Duodenal mucosa (tissue), 2 donors: Measurements from ENCODE around the gene AGGF1.

ENCODE experiments used
- H3K27ac ChIP-seq: one replicate; pipeline ENCODE4 v1.7.0; 2013; ENCODE audit warnings: low read depth, low read length
- H3K27me3 ChIP-seq, 2 donors: one replicate each; pipeline ENCODE4 v1.7.0; 2013; ENCODE audit warnings: low read length in 2 of 2, control low read depth in 1 of 2; ENCODE audit not compliant: insufficient read depth in 2 of 2, control insufficient read depth in 1 of 2
- H3K36me3 ChIP-seq, 2 donors: one replicate each; pipeline ENCODE4 v1.7.0; 2013; ENCODE audit warnings: low read length in 2 of 2, control low read depth in 1 of 2; ENCODE audit not compliant: insufficient read depth in 2 of 2, control insufficient read depth in 1 of 2
- H3K4me1 ChIP-seq, 2 donors: one replicate each; pipeline ENCODE4 v1.7.0; 2013; ENCODE audit warnings: low read length in 2 of 2, control low read depth in 1 of 2; ENCODE audit not compliant: insufficient read depth in 2 of 2, control insufficient read depth in 1 of 2
- H3K4me3 ChIP-seq, 2 donors: one replicate each; pipeline ENCODE4 v1.7.0; 2013; ENCODE audit warnings: low read length in 2 of 2, low read depth in 1 of 2
- H3K9ac ChIP-seq, 2 donors: one replicate each; pipeline ENCODE4 v1.7.0; 2013; ENCODE audit warnings: low read length in 2 of 2, low read depth in 1 of 2
- H3K9me3 ChIP-seq, 2 donors: one replicate each; pipeline ENCODE4 v1.7.0; 2013; ENCODE audit warnings: low read length in 2 of 2, control low read depth in 1 of 2; ENCODE audit not compliant: control insufficient read depth in 1 of 2

The AGGF1 gene

GRCh38 chr5:76999451-76999850 lies 30.8 kb upstream of the AGGF1 start:
- Histone ChIP-seq H3K27me3 (no peaks in the 10 kb centered on the region), H3K9ac (no peak overlapping the region), H3K9me3 (no peaks in the 10 kb centered on the region), H3K27ac (no peak overlapping the region), H3K4me1 (no peaks in the 10 kb centered on the region), H3K36me3 (no peaks in the 10 kb centered on the region), H3K4me3 (no peak overlapping the region)

- Histone ChIP-seq H3K4me1 (no peaks in the 10 kb centered on the region), H3K9ac (no peak overlapping the region), H3K36me3 (no peaks in the 10 kb centered on the region), H3K9me3 (no peaks in the 10 kb centered on the region), H3K27me3 (no peaks in the 10 kb centered on the region), H3K4me3 (no peak overlapping the region), H3K27ac (no peak overlapping the region)
These were observed 27.0 kb upstream of the AGGF1 start for GRCh38 chr5:77003246-77003645.

DNA sequence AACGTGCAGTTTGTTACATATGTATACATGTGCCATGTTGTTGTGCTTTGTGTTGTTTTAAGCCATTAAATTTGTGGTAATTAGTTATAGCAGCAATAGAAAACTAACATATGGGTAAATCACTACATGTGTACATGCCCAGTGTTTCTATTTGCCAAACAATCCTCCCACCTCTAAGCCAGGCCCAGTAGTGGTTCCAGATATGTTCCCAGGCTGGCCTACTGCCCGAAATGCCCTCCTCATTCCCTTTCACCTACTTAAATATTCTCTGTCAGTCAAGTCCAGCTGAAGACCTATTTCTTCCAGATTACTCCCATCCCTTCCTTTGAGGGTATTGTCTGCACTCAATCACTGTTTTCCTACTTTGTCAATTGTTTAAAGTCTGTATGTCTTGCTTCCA lies 24.1 kb upstream of the AGGF1 start:
- no peak overlapping the region for H3K9ac ChIP-seq
- H3K4me1 ChIP-seq = no peaks in the 10 kb centered on the region
- H3K9me3 ChIP-seq = no peaks in the 10 kb centered on the region
- no peak overlapping the region for H3K4me3 ChIP-seq
- H3K27ac ChIP-seq = no peak overlapping the region
- no peaks in the 10 kb centered on the region for H3K27me3 ChIP-seq
- no peaks in the 10 kb centered on the region for H3K36me3 ChIP-seq

GRCh38 chr5:77008413-77008812 lies 21.8 kb upstream of the AGGF1 start:
- no peak overlapping the region for H3K9ac ChIP-seq
- no peak overlapping the region for H3K27ac ChIP-seq
- H3K27me3 ChIP-seq = no peaks in the 10 kb centered on the region
- H3K9me3 ChIP-seq = no peaks in the 10 kb centered on the region
- H3K36me3 ChIP-seq = no peaks in the 10 kb centered on the region
- H3K4me1 ChIP-seq = no peaks in the 10 kb centered on the region
- no peak overlapping the region for H3K4me3 ChIP-seq

GRCh38 chr5:77010243-77010642 lies 20.0 kb upstream of the AGGF1 start:
- H3K9me3 ChIP-seq = no peaks in the 10 kb centered on the region
- no peak overlapping the region for H3K4me3 ChIP-seq
- no peaks in the 10 kb centered on the region for H3K36me3 ChIP-seq
- no peak overlapping the region for H3K27ac ChIP-seq
- no peaks in the 10 kb centered on the region for H3K27me3 ChIP-seq
- H3K9ac ChIP-seq = no peak overlapping the region
- H3K4me1 ChIP-seq = no peaks in the 10 kb centered on the region

- H3K4me1 ChIP-seq = no peaks in the 10 kb centered on the region
- no peaks in the 10 kb centered on the region for H3K27me3 ChIP-seq
- no peaks in the 10 kb centered on the region for H3K36me3 ChIP-seq
- H3K9me3 ChIP-seq = no peaks in the 10 kb centered on the region
- no peak overlapping the region for H3K27ac ChIP-seq
- H3K4me3 ChIP-seq = no peak overlapping the region
- no peak overlapping the region for H3K9ac ChIP-seq
These were observed 18.7 kb upstream of the AGGF1 start for GRCh38 chr5:77011498-77011897.

DNA sequence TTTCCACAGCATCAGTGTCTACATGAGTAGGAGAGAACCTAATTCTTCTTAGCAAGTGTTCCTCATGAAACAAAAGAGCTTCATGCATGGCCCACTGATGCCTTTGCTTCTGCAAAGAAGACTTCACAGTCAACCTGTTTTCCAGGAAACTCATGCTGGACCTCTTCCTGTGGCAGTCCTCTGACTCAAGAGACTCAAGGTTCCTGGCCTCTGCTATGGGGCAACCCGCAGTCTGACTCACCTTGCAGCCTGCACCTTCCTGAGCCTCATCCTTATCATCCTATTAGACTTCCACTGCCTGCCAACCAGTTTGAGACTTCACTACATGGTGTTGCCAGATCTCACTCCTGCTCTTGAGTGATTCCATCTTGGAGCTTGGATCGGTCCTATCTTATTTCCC lies 17.6 kb upstream of the AGGF1 start:
- no peak overlapping the region for H3K4me3 ChIP-seq
- no peak overlapping the region for H3K27ac ChIP-seq
- H3K9ac ChIP-seq = no peak overlapping the region
- no peaks in the 10 kb centered on the region for H3K9me3 ChIP-seq
- no peaks in the 10 kb centered on the region for H3K36me3 ChIP-seq
- no peaks in the 10 kb centered on the region for H3K4me1 ChIP-seq
- H3K27me3 ChIP-seq = no peaks in the 10 kb centered on the region

- no peak overlapping the region for H3K27ac ChIP-seq
- no peaks in the 10 kb centered on the region for H3K9me3 ChIP-seq
- H3K4me3 ChIP-seq = no peak overlapping the region
- no peaks in the 10 kb centered on the region for H3K4me1 ChIP-seq
- no peak overlapping the region for H3K9ac ChIP-seq
- peaks cover 0 to 4% of the 10 kb centered on the region in 2 donors for H3K27me3 ChIP-seq
- H3K36me3 ChIP-seq = no peaks in the 10 kb centered on the region
These were observed 14.2 kb upstream of the AGGF1 start for GRCh38 chr5:77015938-77016569.

DNA sequence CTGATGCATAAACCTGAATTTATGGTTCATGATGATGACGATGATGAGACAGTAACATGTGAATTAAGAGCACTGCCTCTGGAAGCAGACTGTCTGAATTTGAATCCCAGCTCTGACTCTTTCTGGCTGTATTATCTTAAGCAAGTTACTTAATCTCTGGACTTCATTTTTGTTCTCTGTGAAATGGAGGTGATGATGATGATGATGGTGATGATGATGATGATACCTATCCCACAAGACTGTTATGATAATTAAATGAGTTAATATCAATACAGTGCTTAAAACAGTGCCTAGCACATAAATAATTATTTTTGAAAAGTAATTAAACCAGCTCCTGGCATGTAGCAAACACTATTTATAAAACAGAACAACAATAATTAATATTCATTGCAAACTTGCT lies 13.2 kb upstream of the AGGF1 start:
- Histone ChIP-seq H3K36me3 (no peaks in the 10 kb centered on the region), H3K9me3 (no peaks in the 10 kb centered on the region), H3K9ac (no peak overlapping the region), H3K27me3 (peaks cover 0 to 4% of the 10 kb centered on the region in 2 donors), H3K4me1 (no peaks in the 10 kb centered on the region), H3K27ac (no peak overlapping the region), H3K4me3 (no peak overlapping the region)

- H3K27ac ChIP-seq = no peak overlapping the region
- H3K4me1 ChIP-seq = peaks cover 0 to 3% of the 10 kb centered on the region in 2 donors
- H3K4me3 ChIP-seq = no peak overlapping the region
- no peaks in the 10 kb centered on the region for H3K9me3 ChIP-seq
- H3K36me3 ChIP-seq = no peaks in the 10 kb centered on the region
- H3K9ac ChIP-seq = no peak overlapping the region
- H3K27me3 ChIP-seq = peaks cover 0 to 4% of the 10 kb centered on the region in 2 donors
These were observed 12.5 kb upstream of the AGGF1 start for GRCh38 chr5:77017668-77018067.
